Astrocyte (in vitro differentiated cells and primary cell): Measurements from ENCODE around the gene TNFRSF9. TPM values are rescaled to one million over a fixed set of nuclear protein-coding genes. Genes with fewer than 3 reads are reported as not detected.

Source experiments
- DNase-seq: peaks from one replicate; pipeline ENCODE4 v3.0.0-alpha.2; 2010; ENCODE audit warnings: low read depth
- FAIRE-seq: peaks from 2 replicates; lab custom pipeline; 2011; peaks lifted over from hg19 to GRCh38; lab: Jason Lieb, UNC
- H2AFZ ChIP-seq: 2 replicates; pipeline ENCODE4 v1.6.0; 2012; ENCODE audit warnings: low read depth, low read length, inconsistent platforms
- H3K27ac ChIP-seq: 2 replicates; pipeline ENCODE4 v1.5.1; 2011; ENCODE audit warnings: low read depth, low read length, inconsistent platforms
- H3K27me3 ChIP-seq: 2 replicates; pipeline ENCODE4 v1.6.0; 2011; ENCODE audit warnings: low read length, inconsistent platforms; ENCODE audit not compliant: insufficient read depth
- H3K36me3 ChIP-seq: 2 replicates; pipeline ENCODE4 v1.5.1; 2011; ENCODE audit warnings: low read length, inconsistent platforms; ENCODE audit not compliant: insufficient read depth
- H3K4me1 ChIP-seq: 2 replicates; pipeline ENCODE4 v1.5.1; 2011; ENCODE audit warnings: low read length, inconsistent platforms; ENCODE audit not compliant: insufficient read depth
- H3K4me2 ChIP-seq: 2 replicates; pipeline ENCODE4 v1.6.0; 2012; ENCODE audit warnings: low read length, inconsistent platforms
- H3K4me3 ChIP-seq: 2 replicates; pipeline ENCODE4 v1.5.1; 2011; ENCODE audit warnings: low read depth, mild to moderate bottlenecking, low read length, inconsistent platforms; ENCODE audit not compliant: insufficient read depth
- H3K79me2 ChIP-seq: 2 replicates; pipeline ENCODE4 v1.6.0; 2012; ENCODE audit warnings: mild to moderate bottlenecking, low read length, inconsistent platforms; ENCODE audit not compliant: insufficient read depth
- H3K9ac ChIP-seq: 2 replicates; pipeline ENCODE4 v1.6.0; 2012; ENCODE audit warnings: mild to moderate bottlenecking, low read length, inconsistent platforms
- H3K9me3 ChIP-seq: 2 replicates; pipeline ENCODE4 v1.5.1; 2012; ENCODE audit warnings: low read depth, mild to moderate bottlenecking, low read length, inconsistent platforms; ENCODE audit not compliant: insufficient read depth
- H4K20me1 ChIP-seq: 2 replicates; pipeline ENCODE4 v1.6.0; 2012; ENCODE audit warnings: low read length, inconsistent platforms; ENCODE audit not compliant: insufficient read depth
- H3K27ac Mint-ChIP-seq: one replicate; pipeline ENCODE4 v1.8.0; 2021; ENCODE audit warnings: mild to moderate bottlenecking, mixed read lengths; ENCODE audit not compliant: unreplicated experiment
- H3K27me3 Mint-ChIP-seq: one replicate; pipeline ENCODE4 v1.8.0; 2021; ENCODE audit warnings: low read depth, mixed read lengths; ENCODE audit not compliant: unreplicated experiment
- H3K36me3 Mint-ChIP-seq: one replicate; pipeline ENCODE4 v1.8.0; 2021; ENCODE audit warnings: low read depth, mixed read lengths; ENCODE audit not compliant: unreplicated experiment
- H3K4me1 Mint-ChIP-seq: one replicate; pipeline ENCODE4 v1.8.0; 2021; ENCODE audit warnings: low read depth, mixed read lengths; ENCODE audit not compliant: unreplicated experiment
- H3K4me3 Mint-ChIP-seq: one replicate; pipeline ENCODE4 v1.8.0; 2021; ENCODE audit warnings: mild to moderate bottlenecking, moderate library complexity, mixed read lengths; ENCODE audit not compliant: unreplicated experiment
- H3K9me3 Mint-ChIP-seq: one replicate; pipeline ENCODE4 v1.8.0; 2021; ENCODE audit warnings: mild to moderate bottlenecking, mixed read lengths; ENCODE audit not compliant: unreplicated experiment
- CTCF ChIP-seq: IDR thresholded peaks from 2 replicates; pipeline ENCODE4 v1.5.1; 2011; ENCODE audit warnings: low read depth, mild to moderate bottlenecking, inconsistent platforms, low read length, moderate library complexity; ENCODE audit not compliant: insufficient read depth
- EZH2 ChIP-seq: IDR thresholded peaks from 2 replicates; pipeline ENCODE4 v1.6.1; 2012; ENCODE audit warnings: mild to moderate bottlenecking, low read length, inconsistent platforms; ENCODE audit not compliant: insufficient read depth
- total RNA-seq: library from RNA; stranded (reverse); gene quantifications from 2 replicates; pipeline ENCODE4 v1.2.1, GENCODE V29; 2021

TNFRSF9 gene
- total RNA-seq, 1 donor from 2014 or later = 3.4 TPM

GRCh38 chr1:7988576-7988975, 47.9 kb upstream of the TNFRSF9 start:
- Mint-ChIP-seq H3K27me3 (no peaks in the 10 kb centered on the region), H3K4me1 (no peaks in the 10 kb centered on the region), H3K27ac (no peak overlapping the region), H3K36me3 (peaks cover 14% of the 10 kb centered on the region), H3K9me3 (peaks cover 2% of the 10 kb centered on the region), H3K4me3 (no peak overlapping the region)
- FAIRE-seq (no peak), DNase-seq (no peak)
- Histone ChIP-seq H3K4me2 (no peak overlapping the region), H3K27me3 (no peaks in the 10 kb centered on the region), H2AFZ (no peak overlapping the region), H3K79me2 (no peaks in the 10 kb centered on the region), H3K36me3 (peaks cover 16% of the 10 kb centered on the region), H3K4me3 (no peak overlapping the region), H3K9ac (no peak overlapping the region), H3K4me1 (no peaks in the 10 kb centered on the region), H4K20me1 (peaks cover 7% of the 10 kb centered on the region), H3K27ac (no peak overlapping the region), H3K9me3 (no peaks in the 10 kb centered on the region)
- TF ChIP-seq CTCF (no peak), EZH2 (no peak)

- H3K36me3 Mint-ChIP-seq = peaks cover 14% of the 10 kb centered on the region
- peaks cover 1% of the 10 kb centered on the region for H3K4me1 Mint-ChIP-seq
- H4K20me1 ChIP-seq = peaks cover 12% of the 10 kb centered on the region
- peaks cover 25% of the 10 kb centered on the region for H3K36me3 ChIP-seq
- no peak overlapping the region for H3K4me3 ChIP-seq
- no peaks in the 10 kb centered on the region for H3K9me3 ChIP-seq
- H3K27ac ChIP-seq = no peak overlapping the region
- no peak overlapping the region for H2AFZ ChIP-seq
- no peaks in the 10 kb centered on the region for H3K27me3 Mint-ChIP-seq
- no peak overlapping the region for H3K4me3 Mint-ChIP-seq
- H3K27ac Mint-ChIP-seq = no peak overlapping the region
- H3K9ac ChIP-seq = no peak overlapping the region
- peaks cover 1% of the 10 kb centered on the region for H3K4me1 ChIP-seq
- FAIRE-seq (no peak), DNase-seq (no peak)
- no peaks in the 10 kb centered on the region for H3K27me3 ChIP-seq
- H3K79me2 ChIP-seq = peaks cover 5% of the 10 kb centered on the region
- no peak for TF ChIP-seq CTCF
- no peak for TF ChIP-seq EZH2
- no peak overlapping the region for H3K4me2 ChIP-seq
- peaks cover 2% of the 10 kb centered on the region for H3K9me3 Mint-ChIP-seq
These were observed 46.9 kb upstream of the TNFRSF9 start for GRCh38 chr1:7987528-7987927.

- H3K36me3 ChIP-seq = peaks cover 28% of the 10 kb centered on the region
- Mint-ChIP-seq H3K27ac (no peak overlapping the region), H3K9me3 (peaks cover 2% of the 10 kb centered on the region), H3K4me3 (peak overlapping the region; percentile 18), H3K27me3 (no peaks in the 10 kb centered on the region), H3K36me3 (peaks cover 20% of the 10 kb centered on the region), H3K4me1 (peaks cover 3% of the 10 kb centered on the region)
- DNase-seq (no peak), FAIRE-seq (no peak)
- H2AFZ ChIP-seq = no peak overlapping the region
- no peak for TF ChIP-seq CTCF
- peaks cover 3% of the 10 kb centered on the region for H3K4me1 ChIP-seq
- H3K4me3 ChIP-seq = no peak overlapping the region
- no peak overlapping the region for H3K9ac ChIP-seq
- no peaks in the 10 kb centered on the region for H3K27me3 ChIP-seq
- H3K9me3 ChIP-seq = no peaks in the 10 kb centered on the region
- no peak overlapping the region for H3K4me2 ChIP-seq
- H4K20me1 ChIP-seq = peaks cover 13% of the 10 kb centered on the region
- H3K27ac ChIP-seq = no peak overlapping the region
- peaks cover 5% of the 10 kb centered on the region for H3K79me2 ChIP-seq
These were observed 45.4 kb upstream of the TNFRSF9 start for GRCh38 chr1:7985851-7986612.
